HG03469 (cell line): Measurements from ENCODE around the gene HOXD11.

Experiments used
- ATAC-seq: cut with Tn5 transposase; IDR thresholded peaks from one replicate; pipeline ENCODE4 v1.9.1; 2021; ENCODE audit warnings: mild to moderate bottlenecking, moderate library complexity, moderate number of reproducible peaks; ENCODE audit not compliant: unreplicated experiment

The HOXD11 gene

GRCh38 chr2:176130957-176131847, 24.1 kb downstream of the HOXD11 start:
- ATAC-seq = no peak

GRCh38 chr2:176131848-176132158, 24.7 kb downstream of the HOXD11 start:
- no peak for ATAC-seq

GRCh38 chr2:176132205-176133171, 25.4 kb downstream of the HOXD11 start:
- ATAC-seq = no peak

GRCh38 chr2:176133389-176133788, 26.3 kb downstream of the HOXD11 start:
- no peak for ATAC-seq

GRCh38 chr2:176134035-176134434, 27.0 kb downstream of the HOXD11 start:
- ATAC-seq = no peak

- no peak for ATAC-seq
Observed at GRCh38 chr2:176135035-176135440, 28.0 kb downstream of the HOXD11 start.

GRCh38 chr2:176136374-176137251, 29.5 kb downstream of the HOXD11 start:
- ATAC-seq = no peak

GRCh38 chr2:176137252-176137580, 30.1 kb downstream of the HOXD11 start:
- no peak for ATAC-seq

- ATAC-seq = no peak
Observed at GRCh38 chr2:176137906-176138305, 30.8 kb downstream of the HOXD11 start.

- ATAC-seq = no peak
Observed at GRCh38 chr2:176138526-176138922, 31.4 kb downstream of the HOXD11 start.

- ATAC-seq = no peak
Observed at GRCh38 chr2:176138923-176139660, 32.0 kb downstream of the HOXD11 start.

GRCh38 chr2:176139661-176140512, 32.8 kb downstream of the HOXD11 start:
- ATAC-seq = no peak

- no peak for ATAC-seq
Observed at GRCh38 chr2:176140513-176141317, 33.6 kb downstream of the HOXD11 start.

GRCh38 chr2:176142281-176142680, 35.2 kb downstream of the HOXD11 start:
- no peak for ATAC-seq

GRCh38 chr2:176145085-176145969, 38.2 kb downstream of the HOXD11 start:
- ATAC-seq = no peak

GRCh38 chr2:176146101-176146500, 39.0 kb downstream of the HOXD11 start:
- no peak for ATAC-seq

GRCh38 chr2:176146645-176147044, 39.6 kb downstream of the HOXD11 start:
- ATAC-seq = no peak
